ENCODE measurements around the gene TGFBR2. TPM values are rescaled to one million over a fixed set of nuclear protein-coding genes. Genes with fewer than 3 reads are reported as not detected.

Gene TGFBR2
- total RNA-seq, 4 donors from 2014 or later, result 10.1 to 114 (median 48.7) TPM

GRCh38 chr3:30656624-30657141 lies 50.3 kb downstream of the TGFBR2 start:
- H3K36me3 ChIP-seq, result peaks cover 0 to 75% (median 0%) of the 10 kb centered on the region in 3 donors
- no peak for DNase-seq
- WGBS, 2 donors, result 78 to 92% methylated on average over 3 of the region's 3 CpGs
- H3K4me1 ChIP-seq, result peaks cover 28 to 78% (median 51%) of the 10 kb centered on the region in 3 donors
- H3K27me3 ChIP-seq, result no peaks in the 10 kb centered on the region
- no peak for TF ChIP-seq CTCF (IDR thresholded peaks at IDR 0.05)
- no peak for TF ChIP-seq POLR2A (IDR thresholded peaks at IDR 0.05)
- H3K27ac ChIP-seq, result peak overlapping the region in 3 of 4 donors; percentile 48 to 76 (median 69)
- no peaks in the 10 kb centered on the region for H3K9me3 ChIP-seq
- intact Hi-C loops (cut with DNase I), result no loop called here
- no peak overlapping the region for H3K4me3 ChIP-seq

- TF ChIP-seq CTCF (IDR thresholded peaks at IDR 0.05) (no peak), POLR2A (IDR thresholded peaks at IDR 0.05) (no peak)
- Histone ChIP-seq H3K36me3 (peaks cover 0 to 75% (median 0%) of the 10 kb centered on the region in 3 donors), H3K4me3 (no peak overlapping the region), H3K27me3 (no peaks in the 10 kb centered on the region), H3K27ac (peak overlapping the region; percentile 5 to 75 (median 66)), H3K4me1 (peaks cover 28 to 84% (median 51%) of the 10 kb centered on the region in 3 donors), H3K9me3 (no peaks in the 10 kb centered on the region)
- intact Hi-C loops (cut with DNase I), result no loop called here
- DNase-seq, result no peak
- 56 to 68% methylated on average over 3 of the region's 3 CpGs for WGBS, 2 donors
Observed at GRCh38 chr3:30657914-30658313, 51.5 kb downstream of the TGFBR2 start.

- Histone ChIP-seq H3K4me1 (peaks cover 28 to 90% (median 51%) of the 10 kb centered on the region in 3 donors), H3K27ac (peak overlapping the region; percentile 17 to 75 (median 66)), H3K27me3 (no peaks in the 10 kb centered on the region), H3K9me3 (no peaks in the 10 kb centered on the region), H3K36me3 (peaks cover 0 to 72% (median 0%) of the 10 kb centered on the region in 3 donors), H3K4me3 (peak overlapping the region in 1 of 4 donors; percentile 22)
- no peak for DNase-seq
- 34 to 49% methylated on average over 9 of the region's 9 CpGs for WGBS, 2 donors
- intact Hi-C loops (cut with DNase I), result no loop called here
- TF ChIP-seq CTCF (IDR thresholded peaks at IDR 0.05), result no peak
- TF ChIP-seq POLR2A (IDR thresholded peaks at IDR 0.05), result peak in 1 of 4 donors; percentile 16
Observed at GRCh38 chr3:30658328-30659052, 52.1 kb downstream of the TGFBR2 start.

- H3K36me3 ChIP-seq, result peaks cover 0 to 62% (median 0%) of the 10 kb centered on the region in 3 donors
- no peaks in the 10 kb centered on the region for H3K9me3 ChIP-seq
- 70 to 76% methylated on average over 6 to 7 of the region's 7 CpGs for WGBS, 2 donors
- peaks cover 30 to 92% (median 50%) of the 10 kb centered on the region in 3 donors for H3K4me1 ChIP-seq
- H3K4me3 ChIP-seq, result no peak overlapping the region
- no peaks in the 10 kb centered on the region for H3K27me3 ChIP-seq
- intact Hi-C loops (cut with DNase I), result no loop called here
- TF ChIP-seq POLR2A (IDR thresholded peaks at IDR 0.05), result no peak
- no peak for TF ChIP-seq CTCF (IDR thresholded peaks at IDR 0.05)
- no peak for DNase-seq
- peak overlapping the region; percentile 17 to 75 (median 66) for H3K27ac ChIP-seq
Observed at GRCh38 chr3:30659270-30660130, 53.1 kb downstream of the TGFBR2 start.

Measured in esophagus squamous epithelium (tissue), 5 donors.